HG03095 (cell line): Measurements from ENCODE around the gene AIF1L.

Experiments
- ATAC-seq: cut with Tn5 transposase; IDR thresholded peaks from one replicate; pipeline ENCODE4 v1.9.1; 2021; ENCODE audit warnings: moderate library complexity; ENCODE audit not compliant: unreplicated experiment

The AIF1L gene

GRCh38 chr9:131096269-131097125 lies at the start of gene AIF1L:
AIF1L (plus strand) TSS chr9:131096531; CDS start chr9:131096630, 99 bp downstream.
- ATAC-seq: no peak

GRCh38 chr9:131046581-131047202 lies 49.6 kb upstream of the AIF1L start:
- ATAC-seq: no peak

- no peak for ATAC-seq
Measured at GRCh38 chr9:131048332-131048731, 48.0 kb upstream of the AIF1L start.

- no peak for ATAC-seq
Measured at GRCh38 chr9:131048820-131049219, 47.5 kb upstream of the AIF1L start.

- no peak for ATAC-seq
Measured at GRCh38 chr9:131049829-131050715, 46.3 kb upstream of the AIF1L start.

GRCh38 chr9:131050831-131051230 lies 45.5 kb upstream of the AIF1L start:
- ATAC-seq: no peak

GRCh38 chr9:131051592-131052517 lies 44.5 kb upstream of the AIF1L start:
- no peak for ATAC-seq

GRCh38 chr9:131053896-131054295 lies 42.4 kb upstream of the AIF1L start:
- ATAC-seq: no peak

- ATAC-seq: no peak
Measured at GRCh38 chr9:131056781-131057506, 39.4 kb upstream of the AIF1L start.

- no peak for ATAC-seq
Measured at GRCh38 chr9:131060900-131061630, 35.3 kb upstream of the AIF1L start.

GRCh38 chr9:131062969-131063368 lies 33.4 kb upstream of the AIF1L start:
- ATAC-seq: no peak

GRCh38 chr9:131065599-131065998 lies 30.7 kb upstream of the AIF1L start:
- ATAC-seq: no peak

GRCh38 chr9:131067625-131068024 lies 28.7 kb upstream of the AIF1L start:
- no peak for ATAC-seq

- ATAC-seq: no peak
Measured at GRCh38 chr9:131068076-131068816, 28.1 kb upstream of the AIF1L start.

- no peak for ATAC-seq
Measured at GRCh38 chr9:131069699-131070098, 26.6 kb upstream of the AIF1L start.

- ATAC-seq: no peak
Measured at GRCh38 chr9:131072107-131072870, 24.0 kb upstream of the AIF1L start.

GRCh38 chr9:131072871-131073237 lies 23.5 kb upstream of the AIF1L start:
- no peak for ATAC-seq
